Right hindlimb (tissue), 1 donor: ENCODE results near the gene CREB1.
"Not testable (repeated sequence)": the region's sequence is repeated elsewhere in the genome, so short reads cannot be mapped to it uniquely, and the experiment has no call there.

Experiments
- DNase-seq: peaks from one replicate; pipeline ENCODE4 v3.0.0-alpha.2; 2018

Gene CREB1

DNA sequence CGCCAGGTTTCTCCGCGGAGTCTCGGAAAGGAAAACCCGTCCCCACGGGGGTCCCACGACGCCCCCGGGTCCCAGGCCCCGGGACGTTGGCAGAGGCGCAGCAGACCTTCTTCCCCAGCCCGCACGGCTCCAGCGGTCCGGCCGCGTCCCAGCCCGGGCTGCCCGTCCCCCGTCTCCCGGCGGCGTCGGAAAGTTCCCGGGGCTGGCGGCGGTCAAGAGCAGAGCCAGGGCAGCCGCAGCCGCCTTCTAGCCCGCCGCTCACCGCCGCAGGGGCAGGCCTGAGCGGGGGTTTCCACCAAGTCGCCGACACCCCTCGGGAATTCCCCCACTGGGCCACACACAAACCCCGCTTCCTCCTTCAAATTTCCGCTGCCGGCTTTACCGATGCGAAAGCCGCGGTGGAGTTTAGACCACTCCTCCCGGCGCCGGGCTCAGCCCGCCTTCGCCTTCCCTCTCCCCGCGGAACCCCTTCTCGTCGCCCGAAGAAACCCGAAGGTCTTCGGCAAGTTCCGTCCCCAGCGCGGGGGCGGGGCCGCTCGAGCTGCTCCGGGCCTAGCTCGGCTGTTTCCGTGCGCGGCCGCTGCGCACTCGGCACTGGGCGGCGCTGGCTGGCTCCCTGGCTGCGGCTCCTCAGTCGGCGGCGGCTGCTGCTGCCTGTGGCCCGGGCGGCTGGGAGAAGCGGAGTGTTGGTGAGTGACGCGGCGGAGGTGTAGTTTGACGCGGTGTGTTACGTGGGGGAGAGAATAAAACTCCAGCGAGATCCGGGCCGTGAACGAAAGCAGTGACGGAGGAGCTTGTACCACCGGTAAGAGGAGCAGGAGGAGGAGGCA is at the start of gene CREB1:
CREB1 (plus strand) TSS at position 633 of the 830 bp plus-strand sequence. CDS start 25,674 bp downstream, outside the sequence.
- peak; percentile 99 for DNase-seq

GRCh38 chr2:207480521-207481040 is 49.2 kb upstream of the CREB1 start:
- DNase-seq, result no peak

DNA sequence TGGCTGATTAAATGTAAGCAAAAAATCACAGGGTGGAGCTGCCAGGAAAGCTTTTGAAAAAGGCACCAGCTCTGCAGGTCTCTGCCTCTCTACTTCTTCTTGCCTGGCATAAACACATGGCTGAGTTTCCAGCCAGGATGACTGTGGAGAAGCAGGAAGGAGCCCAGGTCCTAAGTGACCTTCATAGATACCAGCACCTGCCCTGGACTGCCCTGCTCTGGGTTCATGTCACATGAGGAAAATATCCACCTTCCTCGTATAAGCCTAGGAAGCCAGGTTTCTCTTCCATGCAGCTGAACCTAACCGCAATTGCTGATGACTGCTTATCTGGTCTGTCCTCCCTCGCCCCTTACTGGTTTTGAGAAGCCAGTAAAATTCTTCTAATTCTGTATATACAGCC is 47.8 kb upstream of the CREB1 start:
- DNase-seq, result no peak

- no peak for DNase-seq
Observed at GRCh38 chr2:207482630-207483029, 47.1 kb upstream of the CREB1 start.

- no peak for DNase-seq
Observed at GRCh38 chr2:207483066-207483465, 46.7 kb upstream of the CREB1 start.

DNA sequence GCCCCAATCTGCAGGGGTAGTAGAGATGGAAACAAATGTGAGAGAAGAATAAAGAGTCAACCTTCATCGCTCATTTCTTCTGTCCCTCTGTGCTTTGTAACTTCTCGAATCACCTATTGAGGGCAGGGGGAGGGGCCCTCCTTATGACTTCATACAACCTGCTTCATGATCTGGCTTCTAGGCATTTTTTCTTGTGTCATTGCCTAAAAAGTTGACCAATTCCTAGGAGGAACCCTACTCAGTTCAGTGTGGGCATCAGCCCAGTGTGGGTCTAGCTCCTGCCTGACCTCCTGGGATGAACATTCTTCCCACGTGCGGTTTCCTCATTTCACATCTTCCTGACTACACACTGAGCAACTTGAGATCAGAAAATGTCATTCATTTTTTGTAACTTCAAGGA is 46.3 kb upstream of the CREB1 start:
- DNase-seq, result no peak

GRCh38 chr2:207484444-207485391 is 45.0 kb upstream of the CREB1 start:
- no peak for DNase-seq

GRCh38 chr2:207487650-207488311 is 42.0 kb upstream of the CREB1 start:
- DNase-seq, result no peak

DNA sequence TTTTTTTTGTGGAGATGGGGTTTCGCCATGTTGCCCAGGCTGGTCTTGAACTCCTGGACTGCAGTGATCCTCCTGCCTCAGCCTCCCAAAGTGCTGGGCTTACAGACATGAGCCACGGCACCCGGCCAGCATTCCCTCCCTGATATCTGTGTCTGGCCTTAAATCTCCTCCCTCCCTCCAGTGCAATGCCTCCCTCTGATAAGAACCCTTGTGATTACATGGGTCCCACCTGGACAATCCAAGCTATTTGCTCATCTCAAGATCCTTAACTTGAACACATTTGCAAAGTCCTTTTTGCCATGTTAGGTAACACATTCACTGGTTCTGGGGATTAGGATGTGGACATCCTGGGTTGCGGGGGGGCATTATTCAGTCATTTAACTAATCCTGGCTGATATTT is 40.5 kb upstream of the CREB1 start:
- no peak for DNase-seq

- no peak for DNase-seq
Observed at GRCh38 chr2:207490441-207490840, 39.3 kb upstream of the CREB1 start.

DNA sequence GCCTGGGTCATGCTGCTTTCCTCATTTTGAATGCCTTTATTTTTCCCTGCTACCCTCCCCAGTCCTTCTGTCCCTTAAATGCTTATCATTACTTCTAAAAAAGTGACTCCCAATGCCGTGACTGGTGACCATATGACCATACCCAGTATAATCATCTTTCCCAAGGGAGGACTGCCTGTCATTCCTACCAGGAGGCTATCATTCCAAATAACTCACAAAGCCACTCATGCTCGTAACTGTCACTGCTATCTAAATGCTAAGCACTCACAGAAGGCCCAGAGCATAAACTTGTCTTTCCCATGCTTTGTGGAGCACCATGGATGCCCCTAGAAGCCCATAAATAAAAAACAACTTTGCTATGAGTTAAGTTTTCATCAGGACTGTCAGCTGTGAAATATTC is 38.7 kb upstream of the CREB1 start:
- DNase-seq, result no peak

GRCh38 chr2:207491956-207492355 is 37.8 kb upstream of the CREB1 start:
- no peak for DNase-seq

DNA sequence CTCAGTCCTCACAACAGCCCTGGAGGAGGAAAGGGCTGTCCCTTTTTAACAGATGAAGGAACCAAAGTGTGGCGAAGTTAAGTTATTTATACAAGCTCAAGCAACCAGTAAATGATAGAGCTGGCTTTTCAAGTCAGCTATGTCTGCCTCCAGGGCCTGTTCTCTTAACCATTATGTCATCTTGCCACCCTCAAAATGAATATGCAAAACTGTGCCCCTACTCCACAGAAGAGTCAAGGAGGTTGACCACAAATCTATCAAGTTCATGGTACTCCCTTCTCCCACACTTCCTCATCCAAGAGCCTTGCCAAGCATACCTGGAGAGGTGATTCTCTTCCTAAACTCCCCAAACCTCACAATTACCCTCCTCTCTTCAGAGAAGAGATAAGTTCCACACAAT is 37.3 kb upstream of the CREB1 start:
- DNase-seq, result no peak

- DNase-seq, result no peak
Observed at GRCh38 chr2:207494137-207494536, 35.6 kb upstream of the CREB1 start.

DNA sequence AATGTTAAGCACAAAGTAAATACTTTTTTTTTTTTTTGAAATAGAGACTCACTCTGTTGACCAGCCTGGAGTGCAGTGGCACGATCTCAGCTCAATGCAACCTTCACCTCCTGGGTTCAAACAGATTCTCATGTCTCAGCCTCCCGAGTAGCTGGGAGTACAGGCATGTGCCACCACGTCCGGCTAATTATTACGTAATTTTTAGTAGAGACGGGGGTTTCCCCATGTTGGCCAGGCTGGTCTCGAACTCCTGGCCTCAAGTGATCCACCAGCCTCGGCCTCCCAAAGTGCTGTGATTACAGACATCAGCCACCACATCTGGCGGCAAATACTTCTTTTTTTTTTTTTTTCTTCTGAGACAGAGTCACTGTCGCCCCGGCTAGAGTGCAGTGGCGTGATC is 32.8 kb upstream of the CREB1 start:
- DNase-seq, result not testable (repeated sequence)

- DNase-seq, result no peak
Observed at GRCh38 chr2:207497596-207497995, 32.2 kb upstream of the CREB1 start.

DNA sequence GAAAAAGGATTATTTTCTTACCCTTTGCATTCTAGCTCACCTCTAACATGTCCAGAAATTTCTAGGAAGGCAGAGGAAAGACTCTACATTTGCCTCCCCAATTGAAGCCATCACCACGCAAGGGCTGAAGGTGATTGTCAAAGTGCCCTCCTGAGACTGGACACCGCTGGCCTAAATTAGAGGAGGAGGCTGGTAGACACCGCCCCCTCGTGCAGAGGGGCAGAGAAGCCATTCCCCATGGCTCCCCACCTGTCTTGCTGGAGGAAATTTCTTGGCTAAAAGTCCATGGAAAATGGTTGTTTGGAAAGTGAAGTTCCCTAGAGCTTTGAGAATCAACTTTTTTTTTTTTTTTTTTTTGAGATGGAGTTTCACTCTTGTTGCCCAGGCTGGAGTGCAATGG is 31.3 kb upstream of the CREB1 start:
- DNase-seq, result no peak

- DNase-seq, result no peak
Observed at GRCh38 chr2:207499114-207499513, 30.6 kb upstream of the CREB1 start.

DNA sequence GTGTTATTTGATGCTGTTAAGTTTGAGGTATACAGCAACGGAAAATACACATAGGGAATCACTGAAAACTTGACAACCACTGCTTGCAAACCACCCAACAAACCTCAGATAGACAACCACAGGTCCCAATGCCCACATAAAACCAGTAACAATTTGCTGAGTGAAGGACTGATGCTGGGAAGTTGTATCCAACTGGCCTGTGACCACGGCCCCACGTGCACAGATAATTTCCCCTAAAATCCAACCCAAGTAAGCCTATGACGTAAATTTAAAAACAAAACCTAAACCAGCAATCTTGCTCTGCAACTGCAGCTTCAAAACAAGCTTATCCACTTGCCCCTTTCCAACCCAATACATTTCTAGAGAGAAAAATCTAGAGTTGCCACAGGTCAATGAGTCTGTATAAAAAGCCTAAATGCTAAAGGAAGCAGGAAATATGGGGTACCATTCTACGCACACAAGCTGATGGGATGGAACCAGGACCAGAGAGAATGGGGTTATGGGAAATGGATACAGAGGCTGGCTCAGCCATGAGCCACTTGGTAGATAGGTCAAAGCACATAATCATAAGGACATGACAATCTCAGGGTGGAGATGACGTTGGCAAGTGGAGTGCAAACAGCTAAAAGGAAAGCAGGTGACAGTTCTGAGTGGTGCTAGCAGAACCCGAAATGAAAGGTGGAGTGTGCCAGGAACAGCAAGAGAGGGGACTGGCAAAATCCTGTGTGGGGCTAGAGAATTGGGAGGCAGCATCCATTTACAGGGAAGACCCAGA is 27.8 kb upstream of the CREB1 start:
- DNase-seq, result peak; percentile 32

DNA sequence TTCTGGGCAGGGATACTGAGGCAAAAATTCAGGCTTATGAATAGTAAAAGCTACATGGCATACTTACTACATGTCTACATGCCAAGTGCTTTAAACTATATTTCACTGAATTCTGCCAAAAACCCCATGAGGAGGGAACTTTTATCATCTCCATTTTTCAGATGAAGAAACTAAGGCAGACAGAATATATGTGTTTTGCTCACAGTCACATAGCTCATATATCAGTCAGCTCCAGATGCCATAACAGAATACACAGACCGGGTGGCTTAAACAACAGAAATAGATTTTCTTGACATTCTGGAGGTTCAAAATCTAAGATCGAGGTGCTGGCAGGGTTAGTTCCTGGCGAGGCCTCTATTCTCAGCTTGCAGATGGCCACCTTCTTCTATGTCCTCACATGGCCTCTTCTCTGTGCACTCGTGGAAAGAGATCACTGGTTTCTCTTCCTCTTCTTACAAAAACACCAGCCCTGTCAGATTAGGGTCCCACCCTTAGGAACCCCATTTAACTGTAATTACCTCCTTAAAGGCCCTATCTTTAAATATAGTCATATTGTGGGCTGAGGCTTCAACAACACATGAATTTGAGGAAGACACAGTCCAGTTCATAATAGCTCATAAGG is 27.1 kb upstream of the CREB1 start:
- no peak for DNase-seq

- no peak for DNase-seq
Observed at GRCh38 chr2:207503234-207503633, 26.5 kb upstream of the CREB1 start.
